22Rv1 (cell line): ENCODE data around the gene CELA1.

ENCODE experiments used
- CTCF ChIP-seq: fragments of 450-650 bp; IDR thresholded peaks from 2 replicates; pipeline ENCODE4 v1.5.1; 2017; ENCODE audit warnings: mild to moderate bottlenecking
- ZFX ChIP-seq: fragments of 450-650 bp; IDR thresholded peaks from 2 replicates; pipeline ENCODE4 v1.6.1; 2017; ENCODE audit warnings: antibody characterized with exemption, borderline replicate concordance

GRCh38 chr12:51371295-51371953, 24.9 kb upstream of the CELA1 start:
- TF ChIP-seq CTCF: no peak
- no peak for TF ChIP-seq ZFX
